ENCODE measurements around the gene FGF4.

FGF4 gene

DNA sequence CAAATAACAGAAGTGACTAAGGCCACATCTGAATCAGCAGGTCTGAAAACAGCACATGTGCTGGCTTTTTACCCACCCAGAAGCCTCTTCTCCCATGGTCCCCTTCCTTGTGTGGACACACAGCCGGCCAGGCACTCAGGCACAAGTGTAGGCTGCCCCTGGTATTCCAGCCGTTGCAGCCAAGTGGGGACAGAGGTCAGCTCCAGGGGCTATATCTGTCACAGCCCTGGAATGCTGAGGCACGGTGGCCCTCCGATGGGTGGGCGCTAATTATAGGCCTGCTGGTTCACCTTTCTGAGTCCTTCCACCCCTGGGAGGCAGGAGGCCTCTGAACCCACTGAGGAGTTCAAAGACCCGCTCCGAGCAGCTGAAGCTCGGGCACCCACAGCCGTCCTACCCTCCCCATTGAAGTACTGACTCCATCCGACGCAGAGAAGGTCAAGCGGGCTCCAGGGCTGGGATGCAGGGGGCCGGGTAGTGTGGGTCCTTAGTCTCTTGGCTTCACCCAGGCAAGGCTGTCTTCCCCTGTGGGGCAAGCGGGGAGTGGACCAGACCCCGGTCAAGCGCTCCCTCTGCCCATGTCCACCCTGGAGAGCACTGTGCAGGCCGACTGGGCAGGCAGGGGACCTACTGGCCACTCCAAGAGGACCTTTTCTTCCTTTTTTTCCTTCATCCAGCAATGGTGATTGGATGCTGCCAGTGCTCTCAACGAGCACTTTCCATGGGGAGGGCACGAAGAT, 29.8 kb upstream of the FGF4 start:
- no peak for DNase-seq

GRCh38 chr11:69803604-69804218, 28.6 kb upstream of the FGF4 start:
- DNase-seq, result no peak

DNA sequence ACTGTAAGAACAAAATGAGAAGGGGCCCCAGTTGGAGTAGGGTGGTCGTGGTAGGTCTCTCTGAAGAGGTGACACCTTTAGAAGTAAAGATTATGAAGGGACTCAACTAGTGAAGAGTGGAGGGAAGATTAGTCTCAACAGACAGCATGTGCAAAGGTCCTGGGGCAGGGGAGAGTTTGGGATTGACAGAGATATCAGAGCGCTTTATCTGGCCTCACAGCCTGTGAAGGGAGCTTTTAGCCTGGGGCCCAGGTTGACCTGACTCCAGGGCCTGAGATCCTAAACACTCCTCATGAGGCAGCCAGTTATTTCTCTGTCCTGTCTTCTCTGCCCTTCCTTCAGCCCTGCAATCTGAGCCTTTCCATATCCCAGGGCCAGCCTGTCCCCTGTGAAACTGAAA, 27.9 kb upstream of the FGF4 start:
- DNase-seq, result no peak

DNA sequence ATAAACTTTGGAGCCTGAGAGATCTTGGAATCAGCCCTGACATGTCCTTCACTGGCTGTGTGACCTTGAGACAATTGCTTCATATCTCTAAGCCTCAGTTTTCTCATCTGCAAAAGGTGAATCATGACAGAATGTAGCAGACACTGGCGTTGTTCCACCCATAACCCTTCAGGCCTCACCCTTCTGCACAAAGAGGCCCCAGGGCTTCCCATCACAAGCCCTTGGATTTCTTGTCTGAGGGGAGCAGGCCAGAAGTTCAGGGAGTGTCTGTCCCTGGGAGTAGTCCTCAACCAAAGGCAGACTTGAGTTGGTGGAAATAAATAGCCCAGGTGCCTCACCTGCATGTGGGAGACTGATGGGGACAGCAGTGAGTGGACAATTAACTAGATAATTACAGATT, 27.4 kb upstream of the FGF4 start:
- no peak for DNase-seq

- peak; percentile 10 to 16 for DNase-seq
Observed at GRCh38 chr11:69801513-69802335, 26.6 kb upstream of the FGF4 start.

DNA sequence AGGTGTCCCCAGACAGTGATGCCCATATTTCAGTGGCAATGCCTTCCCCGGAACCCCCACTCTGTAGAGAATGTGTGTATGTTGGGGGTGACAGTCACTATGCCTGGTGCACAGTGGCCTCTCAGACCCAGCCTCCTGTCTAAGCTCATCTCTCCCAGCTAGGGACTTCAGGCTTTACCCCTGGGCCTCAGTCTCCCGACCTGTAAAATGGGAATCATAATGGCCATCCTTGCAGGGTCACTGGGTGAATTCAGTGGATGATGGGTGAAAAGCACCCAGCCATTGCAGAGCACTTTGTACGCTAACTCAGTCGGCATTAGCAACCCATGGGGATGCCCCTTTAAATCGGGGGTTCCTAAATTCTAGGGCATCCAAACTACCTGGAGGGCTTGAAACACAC, 25.1 kb upstream of the FGF4 start:
- DNase-seq, result no peak

- no peak for DNase-seq
Observed at GRCh38 chr11:69799582-69799981, 24.4 kb upstream of the FGF4 start.

- DNase-seq, result no peak
Observed at GRCh38 chr11:69799097-69799496, 24.0 kb upstream of the FGF4 start.

DNA sequence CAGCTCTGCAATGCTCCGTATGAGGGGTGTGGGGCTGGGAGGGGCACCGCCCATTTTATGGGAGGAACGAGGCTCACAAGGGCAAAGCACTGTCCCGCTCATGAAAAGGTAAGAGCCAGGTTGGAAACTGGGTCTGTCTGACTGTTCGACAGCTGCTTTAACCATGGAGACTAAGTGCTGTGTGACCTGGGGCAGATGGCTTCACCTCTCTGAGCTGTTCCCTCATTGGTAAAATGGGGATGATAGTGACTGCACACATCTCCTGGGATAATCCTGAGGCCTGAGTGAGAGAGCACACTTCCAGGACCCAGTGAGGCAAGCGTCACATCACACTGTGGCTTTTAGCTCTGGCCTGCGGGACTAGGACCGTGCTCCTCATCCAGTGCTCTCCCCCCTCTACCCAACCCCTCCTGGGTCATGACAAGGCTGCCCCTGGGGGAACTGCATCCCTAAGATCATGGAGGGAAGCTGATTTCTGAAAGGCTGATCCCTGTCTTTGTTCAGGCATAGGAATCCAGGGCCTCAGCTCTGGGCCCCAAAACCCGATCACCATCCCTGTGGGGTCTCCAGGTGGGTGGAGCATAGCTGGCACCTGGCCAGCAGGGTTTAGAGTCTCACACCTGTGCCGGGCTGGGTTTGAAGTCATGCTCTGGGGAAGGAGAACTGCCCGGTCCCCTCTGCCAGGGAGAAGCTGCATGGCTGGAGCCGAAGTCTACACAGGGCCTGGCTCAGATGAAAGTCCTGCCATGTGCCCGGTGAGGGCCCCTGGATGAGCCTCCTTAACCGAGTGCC, 22.8 kb upstream of the FGF4 start:
- no peak for DNase-seq

DNA sequence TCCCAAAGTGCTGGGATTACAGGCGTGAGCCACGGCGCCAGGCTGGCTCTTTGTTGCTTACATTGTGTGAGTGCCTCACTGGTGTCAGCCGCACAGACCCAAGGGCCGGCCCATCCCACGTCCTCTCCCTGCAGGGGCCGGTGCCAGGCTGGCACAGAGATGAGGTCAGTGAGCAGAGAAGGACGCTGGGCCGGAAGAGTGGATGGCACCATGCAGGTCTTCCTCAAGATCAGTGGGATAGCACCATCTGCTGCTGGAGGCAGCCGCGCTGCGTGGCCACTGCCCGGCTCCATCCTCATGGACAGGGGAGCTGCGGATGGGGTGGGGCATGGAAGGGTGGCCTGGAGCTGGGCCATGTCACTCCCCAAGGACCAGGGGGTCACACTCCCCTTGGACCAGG, 22.0 kb upstream of the FGF4 start:
- no peak for DNase-seq

DNA sequence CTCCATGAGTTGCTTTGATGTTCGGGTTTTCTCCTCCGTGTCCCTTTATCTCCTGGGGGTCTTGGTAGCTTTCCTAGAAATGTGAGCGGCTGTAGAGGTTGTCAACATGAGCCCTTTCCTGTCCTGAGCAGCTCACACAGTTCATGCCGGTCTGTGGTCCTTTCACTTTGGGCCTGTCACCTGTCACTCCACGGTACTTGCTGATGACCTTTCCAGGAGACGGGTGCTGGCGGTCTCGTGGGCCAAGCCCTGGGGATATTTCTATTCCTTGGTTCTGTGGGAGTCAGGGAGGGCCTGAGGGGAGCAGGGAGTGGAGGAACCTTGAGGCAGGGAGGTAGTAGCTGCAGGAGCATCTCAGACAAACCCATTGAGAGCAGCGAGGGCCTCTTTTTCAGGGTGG, 20.9 kb upstream of the FGF4 start:
- DNase-seq, result no peak

- DNase-seq, result no peak
Observed at GRCh38 chr11:69791276-69792180, 16.4 kb upstream of the FGF4 start.

GRCh38 chr11:69788956-69789355, 13.8 kb upstream of the FGF4 start:
- DNase-seq, result no peak

DNA sequence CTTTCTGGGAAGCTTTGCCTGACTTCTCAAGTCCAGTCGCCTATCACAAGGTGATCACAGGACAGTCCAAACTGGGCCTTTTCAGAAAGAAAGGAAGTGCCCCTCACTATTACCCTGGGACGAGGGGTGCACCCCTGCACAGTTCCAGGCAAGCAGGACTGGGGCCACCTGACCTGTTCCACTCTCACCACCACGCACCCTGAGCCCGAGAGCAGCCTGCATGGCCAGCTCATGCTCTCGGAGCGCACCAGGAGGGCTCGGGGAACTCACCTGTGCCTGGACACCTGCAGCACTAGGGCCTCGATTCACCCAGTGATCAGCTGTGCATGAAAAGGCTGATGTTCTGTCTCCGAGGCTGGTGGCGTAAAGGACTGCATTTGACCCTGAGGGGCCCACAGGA, 12.8 kb upstream of the FGF4 start:
- no peak for DNase-seq

- no peak for DNase-seq
Observed at GRCh38 chr11:69787457-69787856, 12.3 kb upstream of the FGF4 start.

- no peak for DNase-seq
Observed at GRCh38 chr11:69781241-69781640, 6.1 kb upstream of the FGF4 start.

DNA sequence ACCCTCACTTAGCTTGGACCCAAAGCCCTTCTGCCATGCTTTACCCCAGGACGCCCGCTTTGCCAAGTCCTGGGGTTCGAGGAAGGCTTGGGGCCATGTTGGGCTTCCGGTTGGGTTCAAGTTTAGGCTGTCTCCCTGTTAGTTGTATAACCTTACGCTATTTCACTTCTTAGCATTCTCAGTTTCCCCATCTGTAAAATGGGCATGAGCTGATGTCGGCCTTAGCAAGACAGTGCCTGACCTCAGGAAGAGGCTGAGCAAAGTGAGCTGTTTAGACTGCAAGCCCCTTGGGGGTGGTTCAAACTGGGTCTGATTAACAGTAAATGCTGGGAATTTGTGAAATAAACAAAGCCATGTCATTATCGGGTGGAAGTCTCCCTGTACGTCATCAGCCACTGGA, 3.2 kb upstream of the FGF4 start:
- DNase-seq, result no peak

DNA sequence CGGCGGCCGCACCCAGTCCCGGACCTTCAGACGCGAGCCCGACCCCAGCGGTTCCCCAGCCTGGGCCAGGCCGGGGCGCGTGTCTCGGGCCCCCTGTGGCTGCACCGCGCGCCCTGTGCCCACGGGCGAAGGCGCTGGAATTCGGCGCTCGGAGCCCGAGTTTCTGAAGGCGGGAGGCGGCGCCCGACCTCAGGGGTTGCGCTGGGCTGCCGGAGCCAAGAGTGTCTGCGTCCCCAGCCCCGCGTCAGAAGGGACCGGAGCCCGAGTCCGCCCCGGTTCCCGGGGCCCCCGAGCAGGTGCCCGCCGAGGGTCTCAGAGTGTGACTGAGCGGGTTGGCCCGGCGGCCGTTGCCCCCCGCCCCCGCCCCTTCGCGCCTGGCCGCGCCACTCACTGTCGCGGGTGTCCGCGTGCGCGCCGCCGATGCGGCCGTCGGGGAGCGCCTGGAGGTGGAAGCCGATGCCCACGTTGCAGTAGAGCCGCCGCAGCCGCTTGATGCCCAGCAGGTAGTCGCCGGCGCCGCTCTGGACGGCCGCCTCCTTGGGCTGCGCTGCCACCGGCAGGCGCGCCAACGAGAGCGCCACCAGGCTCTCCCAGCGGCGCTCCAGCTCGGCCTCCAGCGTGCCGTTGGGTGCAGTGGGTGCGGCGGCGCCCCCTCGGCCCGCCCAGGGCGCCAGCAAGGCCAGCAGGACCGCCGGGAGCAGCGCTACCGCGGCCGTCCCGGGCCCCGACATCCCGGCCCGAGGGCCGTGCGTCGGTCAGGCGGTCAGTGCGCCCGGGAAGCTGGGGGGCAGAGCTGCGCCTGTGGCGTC, 583 bp downstream of the FGF4 start:
- no peak for DNase-seq

DNA sequence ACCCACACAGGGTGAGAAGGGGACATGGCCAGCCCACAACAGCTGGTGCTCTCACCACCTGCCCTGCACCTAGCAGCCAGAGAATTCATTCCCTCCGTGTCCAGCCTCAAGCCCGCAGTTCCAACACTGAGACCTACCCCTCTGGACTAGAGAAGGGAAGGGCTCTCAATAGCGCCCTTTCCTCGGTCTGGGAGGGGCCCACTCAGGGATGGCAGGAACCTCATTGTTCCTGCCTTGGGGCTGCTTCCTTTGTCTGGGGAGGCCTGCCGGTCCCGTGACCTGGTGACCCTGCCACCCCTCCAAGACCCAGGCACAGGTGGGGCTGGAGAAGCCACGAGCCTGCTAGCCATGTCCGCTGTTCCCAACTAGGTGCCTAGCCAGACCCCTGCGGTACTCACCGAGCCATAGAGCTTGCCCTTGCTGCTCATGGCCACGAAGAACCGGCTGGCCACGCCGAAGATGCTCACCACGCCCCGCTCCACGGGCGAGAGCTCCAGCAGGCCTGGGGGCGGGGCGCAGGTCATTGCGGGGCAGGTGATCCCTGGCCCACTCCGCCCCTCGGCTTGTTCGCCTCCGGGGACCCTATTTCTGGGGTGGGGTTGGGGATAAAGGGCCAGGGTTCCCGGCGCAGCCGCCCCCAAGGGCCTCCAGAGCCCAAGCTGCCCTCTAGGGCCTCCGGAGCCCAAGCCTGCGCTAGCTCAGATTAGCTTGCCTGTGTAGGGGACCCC, 1.4 kb downstream of the FGF4 start:
- no peak for DNase-seq

- no peak for DNase-seq
Observed at GRCh38 chr11:69771466-69771865, 3.7 kb downstream of the FGF4 start.

DNA sequence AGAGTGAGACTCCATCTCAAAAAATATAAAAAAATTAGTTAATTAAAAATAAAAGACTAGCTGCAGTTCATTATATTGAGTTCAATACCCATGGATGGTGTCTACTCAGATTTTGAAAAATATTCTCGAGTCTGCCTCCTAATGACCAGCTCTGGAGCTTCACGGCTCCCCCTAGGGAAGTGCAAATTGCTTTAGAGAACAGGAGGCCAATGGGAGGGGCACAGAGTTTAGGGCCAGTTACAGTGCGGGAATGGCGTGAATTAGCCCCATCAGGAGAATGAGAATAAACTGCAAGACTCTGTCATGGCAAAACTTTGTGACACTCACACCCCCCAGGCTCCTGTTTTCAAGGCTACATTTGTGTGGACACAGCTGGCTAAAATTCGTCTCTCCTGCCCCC, 4.6 kb downstream of the FGF4 start:
- no peak for DNase-seq
